Measurements from ENCODE around the gene NAP1L4. TPM values are rescaled to one million over a fixed set of nuclear protein-coding genes. Genes with fewer than 3 reads are reported as not detected.
A peak's percentile ranks its signal among the peaks of the same experiment; 100 is the strongest.

The NAP1L4 gene
- total RNA-seq, 1 donor from 2014 or later = 148 TPM

GRCh38 chr11:2902784-2903671 lies 89.1 kb downstream of the NAP1L4 start:
- H3K4me1 Mint-ChIP-seq (ENCODE audit: unreplicated experiment) = peaks cover 54% of the 10 kb centered on the region

GRCh38 chr11:2901854-2902783 lies 90.0 kb downstream of the NAP1L4 start:
- peak; percentile 95 for DNase-seq (ENCODE audit: extremely low spot score, unreplicated experiment)
- Mint-ChIP-seq H3K27me3 (ENCODE audit: unreplicated experiment) (no peaks in the 10 kb centered on the region), H3K4me1 (ENCODE audit: unreplicated experiment) (peaks cover 58% of the 10 kb centered on the region), H3K27ac (ENCODE audit: unreplicated experiment) (peak overlapping the region; percentile 66), H3K36me3 (ENCODE audit: unreplicated experiment) (no peaks in the 10 kb centered on the region), H3K4me3 (ENCODE audit: unreplicated experiment) (peak overlapping the region; percentile 73), H3K9me3 (ENCODE audit: unreplicated experiment) (no peaks in the 10 kb centered on the region)
- no peak for TF ChIP-seq CTCF (IDR thresholded peaks at IDR 0.05)

More at GRCh38 chr11:2902784-2903671, 89.1 kb downstream of the NAP1L4 start:
- Mint-ChIP-seq H3K36me3 (ENCODE audit: unreplicated experiment) (no peaks in the 10 kb centered on the region), H3K27ac (ENCODE audit: unreplicated experiment) (peak overlapping the region; percentile 14), H3K4me3 (ENCODE audit: unreplicated experiment) (peak overlapping the region; percentile 73), H3K27me3 (ENCODE audit: unreplicated experiment) (no peaks in the 10 kb centered on the region), H3K9me3 (ENCODE audit: unreplicated experiment) (no peaks in the 10 kb centered on the region)
- DNase-seq (ENCODE audit: extremely low spot score, unreplicated experiment) = no peak
- TF ChIP-seq CTCF (IDR thresholded peaks at IDR 0.05) = no peak

- Mint-ChIP-seq H3K27ac (ENCODE audit: unreplicated experiment) (peak overlapping the region; percentile 66), H3K4me1 (ENCODE audit: unreplicated experiment) (peaks cover 58% of the 10 kb centered on the region)
Measured at GRCh38 chr11:2901196-2901796, 90.8 kb downstream of the NAP1L4 start.

GRCh38 chr11:2899080-2899783 lies 92.9 kb downstream of the NAP1L4 start:
- Mint-ChIP-seq H3K4me1 (ENCODE audit: unreplicated experiment) (peaks cover 52% of the 10 kb centered on the region), H3K27ac (ENCODE audit: unreplicated experiment) (peak overlapping the region; percentile 88), H3K36me3 (ENCODE audit: unreplicated experiment) (no peaks in the 10 kb centered on the region), H3K4me3 (ENCODE audit: unreplicated experiment) (no peak overlapping the region), H3K27me3 (ENCODE audit: unreplicated experiment) (no peaks in the 10 kb centered on the region), H3K9me3 (ENCODE audit: unreplicated experiment) (no peaks in the 10 kb centered on the region)
- no peak for TF ChIP-seq CTCF (IDR thresholded peaks at IDR 0.05)
- no peak for DNase-seq (ENCODE audit: extremely low spot score, unreplicated experiment)

More at GRCh38 chr11:2901196-2901796, 90.8 kb downstream of the NAP1L4 start:
- no peak for DNase-seq (ENCODE audit: extremely low spot score, unreplicated experiment)
- no peaks in the 10 kb centered on the region for H3K36me3 Mint-ChIP-seq (ENCODE audit: unreplicated experiment)
- no peak for TF ChIP-seq CTCF (IDR thresholded peaks at IDR 0.05)
- no peaks in the 10 kb centered on the region for H3K9me3 Mint-ChIP-seq (ENCODE audit: unreplicated experiment)
- no peaks in the 10 kb centered on the region for H3K27me3 Mint-ChIP-seq (ENCODE audit: unreplicated experiment)
- peak overlapping the region; percentile 47 for H3K4me3 Mint-ChIP-seq (ENCODE audit: unreplicated experiment)
